ENCODE data around the gene TMEM219.
"Not testable (repeated sequence)": the region's sequence is repeated elsewhere in the genome, so short reads cannot be mapped to it uniquely, and the experiment has no call there.

Gene TMEM219

DNA sequence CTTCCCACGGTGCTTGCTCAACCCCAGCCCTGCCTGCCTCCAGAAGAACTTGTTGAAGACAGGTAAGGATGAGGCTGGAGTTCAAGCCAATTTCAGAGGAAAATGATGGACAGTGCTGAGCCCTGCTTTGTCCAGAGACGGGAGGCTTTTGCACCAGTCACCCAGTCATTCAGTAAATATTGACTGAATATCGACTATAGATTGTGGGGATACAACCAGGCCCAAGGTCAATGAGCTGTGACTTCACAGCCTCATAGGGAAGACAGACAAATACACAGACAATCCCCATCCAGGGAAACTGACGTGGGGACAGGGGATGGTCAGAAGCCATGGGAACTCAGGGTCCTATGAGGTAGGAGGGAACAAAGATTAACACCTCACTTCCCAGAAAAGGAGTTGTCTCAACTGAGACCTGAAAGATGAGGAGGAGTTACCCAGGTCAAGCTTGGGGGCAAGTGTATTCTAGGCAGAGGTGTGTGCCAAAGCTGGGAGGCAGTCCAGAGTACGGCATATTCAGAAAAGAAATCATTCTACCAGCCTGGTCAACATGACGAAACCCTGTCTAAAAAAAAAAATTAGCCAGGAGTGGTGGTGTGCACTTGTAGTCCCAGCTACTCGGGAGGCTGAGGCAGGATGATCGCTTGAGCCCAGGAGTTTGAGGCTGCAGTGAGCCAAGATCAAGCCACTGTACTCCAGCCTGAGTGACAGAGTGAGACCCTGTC, 54.8 kb downstream of the TMEM219 start:
- no peaks in the 10 kb centered on the region for H3K27me3 ChIP-seq (ENCODE audit: control insufficient read depth, insufficient read depth, low read length)
- no peak overlapping the region for H3K27ac ChIP-seq (ENCODE audit: low read length)
- no peak overlapping the region for H3K4me3 ChIP-seq (ENCODE audit: low read length)
- H3K4me1 ChIP-seq (ENCODE audit: control insufficient read depth, insufficient read depth, low read length) = no peaks in the 10 kb centered on the region
- H3K36me3 ChIP-seq (ENCODE audit: control insufficient read depth, insufficient read depth, low read length) = no peaks in the 10 kb centered on the region
- no peak for DNase-seq (ENCODE audit: low read depth, low spot score)
- no CpG with 5 or more reads among the region's 8 CpGs for WGBS (ENCODE audit: insufficient coverage, insufficient read length)
- H3K9me3 ChIP-seq (ENCODE audit: control insufficient read depth, insufficient read depth, low read length) = no peaks in the 10 kb centered on the region

GRCh38 chr16:30017277-30017656, 55.4 kb downstream of the TMEM219 start:
- no peaks in the 10 kb centered on the region for H3K27me3 ChIP-seq (ENCODE audit: control insufficient read depth, insufficient read depth, low read length)
- H3K36me3 ChIP-seq (ENCODE audit: control insufficient read depth, insufficient read depth, low read length) = no peaks in the 10 kb centered on the region
- no CpG with 5 or more reads among the region's 2 CpGs for WGBS (ENCODE audit: insufficient coverage, insufficient read length)
- DNase-seq (ENCODE audit: low read depth, low spot score) = no peak
- no peaks in the 10 kb centered on the region for H3K4me1 ChIP-seq (ENCODE audit: control insufficient read depth, insufficient read depth, low read length)
- H3K9me3 ChIP-seq (ENCODE audit: control insufficient read depth, insufficient read depth, low read length) = no peaks in the 10 kb centered on the region
- H3K27ac ChIP-seq (ENCODE audit: low read length) = no peak overlapping the region
- H3K4me3 ChIP-seq (ENCODE audit: low read length) = no peak overlapping the region

- WGBS (ENCODE audit: insufficient coverage, insufficient read length) = no CpG with 5 or more reads among the region's 4 CpGs
- not testable (repeated sequence) for H3K4me1 ChIP-seq (ENCODE audit: control insufficient read depth, insufficient read depth, low read length); H3K36me3 ChIP-seq (ENCODE audit: control insufficient read depth, insufficient read depth, low read length)
These were observed 56.1 kb downstream of the TMEM219 start for GRCh38 chr16:30017937-30018336.

DNA sequence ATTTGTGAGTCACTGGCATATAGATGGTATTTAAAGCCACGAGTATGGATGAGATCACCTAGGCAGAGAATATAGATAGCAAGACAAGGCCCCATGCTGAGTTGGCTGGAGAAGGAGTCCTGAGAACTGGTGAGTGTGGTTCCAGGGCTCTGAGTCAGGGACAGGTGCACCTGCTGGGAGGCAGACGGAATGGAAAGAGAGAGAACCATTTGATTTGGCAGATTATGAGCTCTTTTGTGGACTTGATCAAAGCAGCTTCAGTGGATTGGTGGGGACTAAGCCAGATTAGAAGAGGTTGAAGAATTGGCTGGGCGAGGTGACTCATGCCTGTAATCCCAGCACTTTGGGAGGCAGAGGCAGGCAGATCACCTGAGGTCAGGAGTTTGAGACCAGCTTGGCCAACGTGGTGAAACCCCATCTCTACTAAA, 56.9 kb downstream of the TMEM219 start:
- H3K4me1 ChIP-seq (ENCODE audit: control insufficient read depth, insufficient read depth, low read length) = no peaks in the 10 kb centered on the region
- no peaks in the 10 kb centered on the region for H3K9me3 ChIP-seq (ENCODE audit: control insufficient read depth, insufficient read depth, low read length)
- no CpG with 5 or more reads among the region's 4 CpGs for WGBS (ENCODE audit: insufficient coverage, insufficient read length)
- no peak overlapping the region for H3K4me3 ChIP-seq (ENCODE audit: low read length)
- H3K36me3 ChIP-seq (ENCODE audit: control insufficient read depth, insufficient read depth, low read length) = no peaks in the 10 kb centered on the region
- H3K27me3 ChIP-seq (ENCODE audit: control insufficient read depth, insufficient read depth, low read length) = no peaks in the 10 kb centered on the region
- no peak for DNase-seq (ENCODE audit: low read depth, low spot score)
- H3K27ac ChIP-seq (ENCODE audit: low read length) = no peak overlapping the region

More at GRCh38 chr16:30017937-30018336, 56.1 kb downstream of the TMEM219 start:
- H3K27me3 ChIP-seq (ENCODE audit: control insufficient read depth, insufficient read depth, low read length); H3K27ac ChIP-seq (ENCODE audit: low read length); DNase-seq (ENCODE audit: low read depth, low spot score); H3K9me3 ChIP-seq (ENCODE audit: control insufficient read depth, insufficient read depth, low read length); H3K4me3 ChIP-seq (ENCODE audit: low read length): not testable (repeated sequence)
